ENCODE measurements around the gene TUBA1B. TPM values are rescaled to one million over a fixed set of nuclear protein-coding genes. Genes with fewer than 3 reads are reported as not detected.

Gene TUBA1B
- total RNA-seq (1,000 to 10,000 TPM in 1 of 2 donors, 100 to 1,000 TPM in 1; 161 to 1,268 TPM), polyA plus RNA-seq (100 to 1,000 TPM; 125 to 325 TPM)

GRCh38 chr12:49131051-49131893, at the start of gene TUBA1B:
Gene TUBA1B, minus strand, starts transcription at chr12:49131395. Its CDS starts 95 bp downstream, at chr12:49131300.
- TF ChIP-seq REST (IDR thresholded peaks at IDR 0.05) (peak; percentile 86), EGR1 (IDR thresholded peaks at IDR 0.05; ENCODE audit: low read depth in 2 of 2) (no peak), CTCF (IDR thresholded peaks at IDR 0.05; ENCODE audit: low read depth, low read length, missing input control) (no peak), ATF3 (IDR thresholded peaks at IDR 0.05) (no peak), JUND (IDR thresholded peaks at IDR 0.05) (no peak), YY1 (IDR thresholded peaks at IDR 0.05) (peak; percentile 35), GABPA (IDR thresholded peaks at IDR 0.05 in 1 of 2, conservative IDR thresholded peaks at IDR 0.05 in 1 of 2) (no peak), HNF4A (conservative IDR thresholded peaks at IDR 0.05) (no peak), MAX (IDR thresholded peaks at IDR 0.05) (no peak), SP1 (IDR thresholded peaks at IDR 0.05) (no peak), TAF1 (conservative IDR thresholded peaks at IDR 0.05) (peak; percentile 89), RXRA (IDR thresholded peaks at IDR 0.05) (no peak)
- peak within 1 kb of the TSS; percentile 97 to 99 for H3K27ac ChIP-seq (ENCODE audit: low read depth in 1 of 2, low read length in 2 of 2)
- no peaks in the 10 kb centered on the region for H3K9me3 ChIP-seq (ENCODE audit: control insufficient read depth in 4 of 4, low read length in 3 of 4)
- no peaks in the 10 kb centered on the region for H3K27me3 ChIP-seq (ENCODE audit: control insufficient read depth in 4 of 4, insufficient read depth in 4 of 4, low read length in 3 of 4)
- H3K4me3 ChIP-seq (ENCODE audit: low read depth in 1 of 3, low read length in 3 of 3): peak within 1 kb of the TSS; percentile 63 to 95 (median 93)
- peak within 1 kb of the TSS; percentile 79 to 91 for H3K9ac ChIP-seq (ENCODE audit: low read depth in 1 of 2, low read length in 2 of 2)
- peak; percentile 92 for DNase-seq (ENCODE audit: low spot score)
- WGBS: under 1% methylated on average over 79 of the region's 79 CpGs
- peaks cover 4 to 14% (median 9%) of the 10 kb centered on the region in 4 donors for H3K36me3 ChIP-seq (ENCODE audit: control insufficient read depth in 4 of 4, insufficient read depth in 3 of 4, low read depth in 1 of 4, low read length in 3 of 4)
- H3K4me1 ChIP-seq (ENCODE audit: control insufficient read depth in 4 of 4, insufficient read depth in 4 of 4, low read length in 3 of 4): peaks cover 2 to 15% (median 7%) of the 10 kb centered on the region in 4 donors

GRCh38 chr12:49174218-49174617, 43.0 kb upstream of the TUBA1B start:
- no peak for DNase-seq (ENCODE audit: low spot score)
- no peak overlapping the region for H3K4me3 ChIP-seq (ENCODE audit: low read depth in 1 of 3, low read length in 3 of 3)
- peaks cover 0 to 2% (median 0%) of the 10 kb centered on the region in 4 donors for H3K9me3 ChIP-seq (ENCODE audit: control insufficient read depth in 4 of 4, low read length in 3 of 4)
- H3K27ac ChIP-seq (ENCODE audit: low read depth in 1 of 2, low read length in 2 of 2): no peak overlapping the region
- no peaks in the 10 kb centered on the region for H3K36me3 ChIP-seq (ENCODE audit: control insufficient read depth in 4 of 4, insufficient read depth in 3 of 4, low read depth in 1 of 4, low read length in 3 of 4)
- H3K9ac ChIP-seq (ENCODE audit: low read depth in 1 of 2, low read length in 2 of 2): no peak overlapping the region
- TF ChIP-seq HNF4A (conservative IDR thresholded peaks at IDR 0.05): no peak
- no peaks in the 10 kb centered on the region for H3K27me3 ChIP-seq (ENCODE audit: control insufficient read depth in 4 of 4, insufficient read depth in 4 of 4, low read length in 3 of 4)
- H3K4me1 ChIP-seq (ENCODE audit: control insufficient read depth in 4 of 4, insufficient read depth in 4 of 4, low read length in 3 of 4): no peaks in the 10 kb centered on the region
- WGBS: 89% methylated on average over 5 of the region's 5 CpGs
